GM19240 (cell line): ENCODE measurements around the gene SLC25A23.

ENCODE experiments used
- DNase-seq: peaks from one replicate; pipeline ENCODE4 v3.0.0; 2011; ENCODE audit warnings: low spot score; ENCODE audit not compliant: insufficient read length

Gene SLC25A23

DNA sequence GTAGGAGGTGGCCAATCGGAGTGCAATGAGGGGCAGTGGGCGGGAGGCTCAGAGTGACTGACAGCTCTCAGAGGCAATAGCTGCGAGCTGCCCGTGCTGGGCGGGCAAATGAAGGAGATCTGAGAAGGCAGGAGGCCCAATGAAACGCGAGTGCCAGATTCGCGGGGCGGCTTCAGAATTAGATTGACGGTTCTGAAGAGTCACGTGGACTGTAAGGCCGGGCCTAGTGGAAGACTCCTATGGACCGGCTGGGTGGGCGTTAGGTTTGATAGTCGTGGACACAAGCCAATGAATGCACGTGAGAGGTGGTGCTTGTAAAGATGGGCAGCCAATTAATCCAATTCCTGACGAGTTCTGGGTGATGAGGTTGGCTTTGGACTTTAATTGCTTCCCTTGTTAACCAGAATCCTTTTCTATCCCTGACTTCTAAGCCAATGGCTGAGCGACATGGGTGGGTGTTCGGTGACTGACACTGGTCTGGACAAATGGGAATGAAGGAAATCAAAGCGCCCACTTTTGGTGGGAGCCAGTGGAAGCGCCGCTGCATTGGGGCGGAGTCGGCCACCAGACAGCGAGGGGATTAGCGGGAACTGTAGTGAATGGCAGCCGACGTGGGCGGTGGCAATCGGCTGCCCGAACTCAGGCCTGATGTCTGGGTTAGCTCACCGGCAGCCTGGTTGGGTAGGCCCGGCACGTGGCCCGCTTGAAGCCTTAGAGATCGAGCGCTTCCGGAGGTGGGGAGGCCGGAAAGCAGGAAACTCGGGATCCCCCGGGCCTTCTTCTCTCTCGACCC lies 34.5 kb downstream of the SLC25A23 start:
- peak; percentile 100 for DNase-seq

DNA sequence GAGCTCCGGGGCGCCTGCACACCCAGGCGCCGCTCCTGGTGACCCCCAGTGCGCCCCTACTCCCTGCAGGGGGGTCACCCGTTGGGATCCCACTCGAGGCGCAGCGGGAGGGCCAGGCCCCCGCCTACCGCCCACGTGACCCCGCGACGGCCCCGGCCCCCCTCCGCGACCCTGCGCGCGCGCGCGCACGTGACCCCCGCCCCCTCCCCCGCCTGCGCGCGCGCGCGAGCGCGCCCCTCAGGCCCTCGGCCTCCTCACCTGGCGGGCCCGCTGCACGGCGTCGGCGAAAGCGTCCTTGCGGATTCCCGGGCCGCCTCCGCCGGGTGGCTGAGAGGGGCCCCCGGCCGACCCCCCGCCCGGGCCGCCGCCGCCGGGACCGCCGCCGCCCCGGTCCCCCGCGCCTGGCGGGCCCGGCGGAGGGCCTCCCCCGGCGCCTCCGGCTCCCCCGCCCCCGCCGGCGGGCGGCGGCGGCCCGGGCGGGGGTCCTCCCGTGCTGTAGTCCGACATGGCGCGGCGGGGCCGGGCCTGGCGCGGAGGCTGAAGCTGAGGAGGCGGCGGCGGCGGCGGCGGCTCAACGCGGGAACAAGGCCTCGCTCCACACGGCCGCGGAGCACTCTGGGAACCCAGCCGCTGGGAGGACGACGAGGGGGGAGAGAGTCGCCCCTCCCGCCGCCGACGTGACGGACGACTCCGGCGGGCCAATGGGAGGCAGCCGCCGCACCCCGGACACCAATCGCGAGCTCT lies 35.2 kb downstream of the SLC25A23 start, which contains the start of gene KHSRP:
Gene KHSRP, minus strand, starts transcription at position 617 of the 744 bp plus-strand sequence. Its CDS starts 110 bp downstream, at position 507.
- DNase-seq, result no peak

GRCh38 chr19:6423499-6424194 lies 35.9 kb downstream of the SLC25A23 start:
- DNase-seq, result peak; percentile 61

DNA sequence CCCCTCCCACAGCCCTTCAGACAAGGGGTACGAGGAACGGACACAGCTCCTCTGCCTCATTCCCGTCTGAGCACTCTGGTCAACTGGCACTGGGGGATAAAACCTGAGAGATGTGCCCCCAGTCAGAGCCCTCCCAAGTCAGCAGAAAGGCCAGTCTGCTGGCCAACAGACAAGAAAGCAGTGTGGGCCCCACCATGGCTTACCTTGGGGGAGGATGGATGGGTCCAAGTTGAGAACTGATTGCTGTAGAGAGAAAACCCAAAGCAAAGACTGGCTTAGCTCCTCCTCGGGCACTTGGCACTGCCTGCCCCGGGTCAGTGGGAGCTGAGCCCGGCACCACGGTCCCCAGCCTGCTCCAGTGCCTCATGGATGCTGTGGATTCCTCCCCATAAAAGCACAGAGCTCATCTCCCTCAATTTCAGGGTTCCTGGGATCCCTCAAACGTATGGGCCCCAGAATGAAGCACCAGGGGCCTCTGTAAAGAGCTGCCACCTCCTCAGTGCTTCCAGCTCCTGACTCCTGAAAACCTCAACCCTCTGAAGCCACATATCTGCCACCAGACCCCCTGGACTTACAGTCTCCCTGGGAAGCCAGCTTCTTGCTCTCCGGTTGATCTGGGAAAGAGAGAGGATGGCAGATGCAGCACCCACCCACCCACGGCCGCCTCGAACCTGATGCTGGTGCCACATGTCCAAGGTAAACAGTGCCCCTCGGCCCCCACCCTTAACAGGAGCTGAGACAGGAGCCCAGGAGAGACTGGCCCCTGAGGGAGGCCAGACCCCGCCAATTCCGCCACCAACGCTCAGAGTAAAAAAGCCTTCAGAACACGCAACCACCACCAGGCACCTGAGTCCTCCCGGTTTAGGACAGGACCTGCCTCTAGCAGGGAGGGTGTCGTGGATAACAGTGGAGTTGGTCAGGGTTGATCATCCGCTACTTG lies 38.2 kb downstream of the SLC25A23 start:
- no peak for DNase-seq

DNA sequence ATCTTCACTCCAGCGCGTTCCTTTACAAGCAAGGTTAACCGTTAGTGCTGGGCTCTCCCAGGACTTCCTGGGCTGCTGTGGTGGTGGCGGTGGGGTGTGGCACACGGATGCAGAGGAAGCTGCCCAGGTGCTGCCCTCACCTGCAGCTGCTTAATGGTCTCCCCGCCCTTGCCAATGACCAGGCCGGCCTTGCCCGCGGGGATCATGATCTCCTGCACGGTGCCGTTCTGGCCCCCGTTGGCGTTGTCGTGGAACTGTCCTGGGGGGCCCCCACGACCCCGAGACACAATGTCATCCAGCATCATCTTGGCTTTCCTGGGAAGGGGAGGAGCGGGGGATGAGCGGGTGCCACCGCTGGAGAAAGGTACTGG lies 41.0 kb downstream of the SLC25A23 start:
- no peak for DNase-seq

DNA sequence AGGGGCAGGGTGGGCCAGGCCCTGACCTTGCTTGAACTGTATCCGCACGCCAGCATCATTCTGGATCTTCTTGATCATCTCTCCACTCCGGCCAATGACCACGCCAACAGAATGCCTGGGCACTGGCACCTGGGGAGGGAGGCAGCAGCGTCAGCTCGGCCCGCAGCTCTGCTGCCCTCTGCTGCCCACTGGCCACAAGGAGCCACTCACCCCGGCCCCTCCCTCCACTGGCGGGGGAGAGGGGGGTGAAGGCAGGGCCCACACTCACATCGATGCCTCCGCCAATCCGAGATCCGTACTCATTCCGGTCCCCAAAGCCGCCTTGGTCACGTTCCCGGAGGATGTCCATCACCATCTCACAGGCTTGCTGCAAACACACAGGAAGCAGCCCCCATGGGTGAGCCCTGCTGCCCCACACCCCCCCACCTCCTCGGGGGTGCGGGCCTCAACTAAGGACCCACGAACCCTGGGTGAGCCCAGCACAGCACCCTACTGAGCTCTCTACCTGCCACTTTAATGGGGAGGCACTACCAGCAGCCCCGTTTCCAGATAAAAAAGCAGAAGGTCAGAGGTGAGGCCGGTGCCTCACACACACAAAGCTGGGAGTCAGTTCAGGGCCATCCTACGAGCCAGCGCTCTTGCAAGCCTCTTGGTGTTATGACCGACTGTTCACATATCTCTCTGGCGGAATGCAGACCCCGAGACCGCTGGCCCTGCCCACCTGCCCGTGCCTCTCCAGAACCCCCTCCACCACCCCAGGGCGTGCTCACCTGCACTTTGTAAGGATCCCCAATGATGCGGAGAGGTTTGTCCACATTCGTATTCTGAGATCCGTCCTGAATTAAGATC lies 41.7 kb downstream of the SLC25A23 start:
- no peak for DNase-seq

- DNase-seq, result no peak
Measured at GRCh38 chr19:6416658-6417405, 42.8 kb downstream of the SLC25A23 start.

GRCh38 chr19:6415591-6416190 lies 43.9 kb downstream of the SLC25A23 start:
- no peak for DNase-seq

DNA sequence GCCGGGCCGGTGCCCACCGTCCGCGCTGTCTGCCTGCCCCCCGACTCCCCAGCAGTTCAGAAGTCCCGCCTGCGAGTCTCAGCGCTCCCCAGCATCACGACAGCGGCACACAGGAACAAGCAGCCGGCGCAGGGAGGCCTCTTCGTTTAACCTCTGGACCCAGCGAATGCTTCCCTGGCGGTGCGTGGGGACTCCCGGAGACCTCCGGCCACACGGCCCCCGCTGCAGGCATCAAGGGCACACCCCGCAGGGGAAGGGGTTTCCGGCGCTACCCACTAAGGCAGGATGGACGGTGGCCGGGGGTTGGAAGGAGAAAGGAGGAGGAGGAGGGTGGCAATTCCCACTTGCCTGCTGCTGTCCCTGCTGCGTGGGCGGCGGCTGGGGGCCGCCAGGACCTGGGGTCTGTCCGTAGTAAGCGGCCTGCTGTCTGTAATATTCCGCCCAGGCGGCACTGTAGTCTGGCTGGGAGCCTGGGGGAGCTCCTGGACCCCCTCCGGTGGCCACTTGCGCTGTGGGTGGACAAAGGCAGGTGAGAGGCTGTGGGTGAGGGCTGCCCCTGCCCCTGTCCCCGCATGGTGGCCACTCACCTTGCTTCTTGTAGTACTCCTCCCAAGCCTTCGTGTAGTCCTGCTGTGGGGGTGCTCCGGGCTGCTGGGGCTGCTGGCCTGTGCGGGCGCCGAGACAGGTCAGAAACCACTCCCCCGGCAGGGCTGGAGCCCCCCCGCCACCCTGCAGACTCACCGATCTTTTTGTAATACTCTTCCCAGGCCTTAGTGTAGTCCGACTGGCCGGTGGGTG lies 44.6 kb downstream of the SLC25A23 start:
- no peak for DNase-seq

DNA sequence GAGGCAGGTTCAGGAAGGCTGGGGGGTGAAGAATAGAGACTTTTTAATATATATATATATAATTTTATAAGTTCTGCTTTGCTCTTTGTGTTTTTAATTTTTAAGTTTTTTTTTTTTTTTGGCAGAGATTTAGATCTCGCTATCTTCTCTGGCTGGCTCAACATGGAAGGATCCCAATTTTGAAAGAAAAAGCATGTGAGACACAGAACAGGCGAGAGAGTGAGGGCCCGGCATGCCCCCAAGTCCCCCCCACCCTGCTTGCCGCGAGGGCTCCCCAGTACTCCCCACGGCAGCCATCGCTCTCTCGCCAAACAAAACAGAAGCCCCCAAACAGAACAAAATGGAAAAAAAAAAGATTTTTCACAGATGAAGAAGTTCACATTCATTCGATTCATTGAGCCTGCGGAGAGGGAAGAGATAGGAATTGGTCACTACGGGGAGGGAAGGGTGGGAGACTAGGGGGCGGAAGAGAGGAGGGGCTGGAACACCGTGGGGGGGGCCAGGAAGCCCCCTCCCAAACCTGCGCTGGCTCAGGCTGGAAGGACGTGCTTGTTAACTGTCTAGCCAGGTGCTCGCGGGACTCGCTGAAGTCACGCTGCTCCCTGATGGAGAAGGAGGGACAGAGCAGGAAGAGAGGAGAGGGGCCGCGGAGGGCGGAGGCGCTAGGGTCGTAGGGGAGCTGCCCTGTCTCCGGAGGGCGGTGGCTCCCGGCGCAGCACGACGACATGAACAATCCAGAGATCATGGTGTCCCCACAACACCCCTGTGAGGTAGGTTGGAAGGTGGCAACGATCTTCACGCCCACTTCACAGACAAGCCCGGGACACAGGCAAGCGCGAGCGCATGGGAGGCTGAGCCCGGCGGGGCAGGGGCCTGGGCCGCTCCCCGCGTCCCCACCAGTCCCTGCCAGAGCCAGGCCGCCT lies 45.6 kb downstream of the SLC25A23 start:
- DNase-seq, result no peak

DNA sequence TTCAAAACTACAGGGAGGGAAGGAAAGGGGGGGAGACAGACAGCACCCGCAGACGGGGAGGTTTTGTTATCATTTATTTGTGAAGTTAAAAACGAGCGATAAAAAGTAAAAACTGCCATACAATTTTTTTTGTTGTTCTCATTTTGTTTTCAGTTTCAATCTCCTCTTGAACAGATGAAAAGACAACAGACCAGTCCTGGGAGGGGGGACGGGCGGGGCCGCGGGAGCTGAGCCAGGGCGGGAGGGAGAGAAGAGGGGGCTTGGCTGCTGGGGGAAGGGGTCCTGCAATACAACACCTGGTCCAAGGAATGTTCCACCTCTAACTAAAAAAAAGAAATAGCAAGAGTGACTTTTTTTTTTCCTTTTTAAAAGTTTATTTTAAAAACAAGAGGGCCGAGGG lies 46.3 kb downstream of the SLC25A23 start:
- no peak for DNase-seq

- DNase-seq, result peak; percentile 57
Measured at GRCh38 chr19:6412447-6413091, 47.0 kb downstream of the SLC25A23 start.

GRCh38 chr19:6412061-6412446 lies 47.5 kb downstream of the SLC25A23 start:
- DNase-seq, result no peak

DNA sequence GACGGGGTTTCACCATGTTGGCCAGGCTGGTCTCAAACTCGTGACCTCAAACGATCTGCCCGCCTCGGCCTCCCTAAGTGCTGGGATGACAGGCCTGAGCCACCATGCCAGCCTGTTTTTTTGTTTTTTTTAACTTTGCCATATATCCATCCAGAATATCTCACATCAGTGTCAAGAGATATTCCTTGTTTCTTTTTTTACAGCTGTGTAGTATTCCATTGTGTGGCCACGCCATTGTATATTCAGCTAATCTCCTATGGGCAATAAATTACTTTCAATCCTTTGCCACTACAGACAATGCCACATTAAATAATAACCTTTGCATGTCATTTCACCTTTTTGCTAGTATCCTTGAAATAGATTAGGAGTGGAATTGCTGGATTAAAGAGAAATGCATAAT lies 50.2 kb downstream of the SLC25A23 start:
- DNase-seq, result no peak

DNA sequence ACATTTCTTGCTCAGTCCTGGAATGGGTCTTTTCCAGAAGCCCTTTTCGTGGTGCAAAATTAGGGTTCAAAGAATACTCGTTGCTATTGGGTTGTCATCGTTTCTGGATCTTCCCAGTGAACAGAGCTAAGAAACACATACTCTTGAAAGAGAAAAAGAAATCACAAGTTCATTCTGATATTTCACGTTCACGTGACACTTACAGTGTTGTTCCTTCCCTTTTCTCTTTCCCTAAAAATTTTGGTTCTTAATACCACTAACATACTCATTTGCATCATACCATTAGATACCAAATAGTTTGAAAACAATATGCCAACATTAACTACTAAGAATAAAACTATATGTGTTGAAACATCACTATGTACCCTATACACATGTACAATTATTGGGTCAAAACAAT lies 53.2 kb downstream of the SLC25A23 start:
- no peak for DNase-seq

DNA sequence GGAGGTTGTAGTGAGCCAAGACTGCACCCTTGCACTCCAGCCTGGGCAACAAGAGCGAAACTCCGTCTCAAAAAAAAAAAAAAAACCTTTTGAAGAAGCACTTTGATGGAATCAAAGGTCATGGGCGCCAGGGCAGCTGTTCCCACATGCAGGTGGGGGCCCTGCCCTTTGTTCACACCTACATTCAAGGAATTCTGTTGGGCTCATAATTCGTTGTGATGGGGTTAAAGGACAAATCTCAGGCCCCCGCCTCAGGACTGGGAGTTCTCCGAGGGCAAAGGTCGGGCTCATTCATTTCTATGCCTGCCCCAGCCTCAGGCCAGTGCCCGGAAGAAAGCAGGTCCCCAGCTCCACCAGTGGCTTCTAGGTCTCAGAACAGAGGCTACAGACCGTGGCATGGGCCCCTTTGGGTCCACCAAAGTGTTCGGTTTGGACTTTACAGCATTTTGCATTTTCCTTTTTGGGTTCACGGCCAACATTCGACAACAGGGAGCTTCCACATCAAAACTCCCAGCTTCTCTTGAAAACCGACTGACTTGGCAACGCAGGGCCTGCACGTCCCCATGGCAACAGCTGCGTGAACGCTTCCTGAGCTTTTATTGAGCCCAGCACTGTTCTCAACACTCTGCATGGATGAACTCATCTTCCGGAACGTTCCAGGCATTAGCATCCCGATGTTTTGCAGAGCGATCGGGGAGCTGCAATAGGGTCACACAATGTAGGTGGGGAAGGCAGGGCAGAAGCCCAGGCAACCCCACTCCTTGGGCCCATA lies 56.6 kb downstream of the SLC25A23 start:
- no peak for DNase-seq
